ENCODE results near the gene LAMA2. TPM values are rescaled to one million over a fixed set of nuclear protein-coding genes. Genes with fewer than 3 reads are reported as not detected.

LAMA2 gene
- total RNA-seq (2014; rRNA removed; shearing (Covaris generic)) (4.4 and 6.4 TPM in 2 replicates), polyA plus RNA-seq (2016; fragmentation: Nextera tagmentation; extraction: Ambion mirVana) (0.61 and 0.91 TPM in 2 replicates)
- long read RNA-seq = 0 reads

DNA sequence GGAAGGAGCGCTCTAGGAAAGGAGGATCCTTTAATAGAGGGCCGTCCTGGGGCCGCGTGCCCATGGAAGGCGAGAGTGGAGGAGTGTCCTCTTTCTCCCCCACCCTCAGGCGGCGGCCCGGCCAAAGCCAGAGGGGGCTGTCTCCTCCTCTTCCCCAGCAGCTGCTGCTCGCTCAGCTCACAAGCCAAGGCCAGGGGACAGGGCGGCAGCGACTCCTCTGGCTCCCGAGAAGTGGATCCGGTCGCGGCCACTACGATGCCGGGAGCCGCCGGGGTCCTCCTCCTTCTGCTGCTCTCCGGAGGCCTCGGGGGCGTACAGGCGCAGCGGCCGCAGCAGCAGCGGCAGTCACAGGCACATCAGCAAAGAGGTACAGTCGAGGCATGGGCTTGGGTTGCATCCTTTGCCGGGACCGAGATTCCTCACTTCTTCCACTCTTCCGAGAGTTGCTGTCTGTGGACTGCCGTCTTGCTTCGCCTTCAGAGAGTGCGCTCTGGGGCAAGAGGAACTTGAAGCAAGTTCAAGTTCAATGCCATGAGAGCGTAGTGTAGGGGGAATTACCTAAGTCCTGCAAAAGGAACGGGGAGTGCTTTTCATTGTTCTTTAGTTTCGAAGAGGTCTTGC, at the start of gene LAMA2:
TSS of gene LAMA2 (plus strand) at position 148 of the 621 bp plus-strand sequence. CDS start at position 256, 108 bp downstream.
- peak within 1 kb of the TSS; percentile 79 for H3K4me2 ChIP-seq
- H3K4me3 ChIP-seq = peak within 1 kb of the TSS; percentile 59

GRCh38 chr6:128836761-128837160, 46.2 kb upstream of the LAMA2 start:
- Histone ChIP-seq H3K79me2 (replicated peaks; ENCODE audit: insufficient read depth) (no peaks in the 10 kb centered on the region), H3K4me1 (ENCODE audit: insufficient read depth) (no peaks in the 10 kb centered on the region), H3K36me3 (ENCODE audit: insufficient read depth) (no peaks in the 10 kb centered on the region), H3K27me3 (ENCODE audit: insufficient read depth) (no peaks in the 10 kb centered on the region), H3F3A (replicated peaks; ENCODE audit: low read depth) (no peaks in the 10 kb centered on the region), H4K20me1 (replicated peaks; ENCODE audit: insufficient read depth) (no peaks in the 10 kb centered on the region), H3K4me3 (no peak overlapping the region), H2AFZ (peak overlapping the region; percentile 80; the same call in 1 of the 2 replicates), H3K4me2 (no peak overlapping the region), H3K9me2 (ENCODE audit: insufficient read depth) (no peaks in the 10 kb centered on the region), H3K27ac (ENCODE audit: low read depth) (no peak overlapping the region)
- Mint-ChIP-seq H3K9me3 (peaks cover 10% of the 10 kb centered on the region; the same call in 2 of the 3 replicates), H3K36me3 (ENCODE audit: low read depth) (no peaks in the 10 kb centered on the region), H3K27ac (no peak overlapping the region), H3K4me3 (no peak overlapping the region), H3K4me1 (no peaks in the 10 kb centered on the region), H3K27me3 (ENCODE audit: insufficient read depth, low read depth, poor library complexity) (no peaks in the 10 kb centered on the region)
- ATAC-seq (no peak), DNase-seq (ENCODE audit: low spot score) (no peak)
- TF ChIP-seq STAT1 (IDR thresholded peaks at IDR 0.05; ENCODE audit: unreplicated experiment) (no peak), ZNF114 (CRISPR knock-in tag; IDR thresholded peaks at IDR 0.05) (no peak), EZH2 (IDR thresholded peaks at IDR 0.05; ENCODE audit: low read depth, unreplicated experiment) (no peak), CREB1 (CRISPR knock-in tag; IDR thresholded peaks at IDR 0.05; ENCODE audit: low read depth) (no peak), ETS1 (IDR thresholded peaks at IDR 0.05) (no peak), EZH2phosphoT487 (IDR thresholded peaks at IDR 0.05; ENCODE audit: unreplicated experiment) (no peak), JUNB (IDR thresholded peaks at IDR 0.05; ENCODE audit: unreplicated experiment) (no peak), NANOG (IDR thresholded peaks at IDR 0.05; ENCODE audit: borderline replicate concordance) (no peak), REST (IDR thresholded peaks at IDR 0.05; ENCODE audit: unreplicated experiment) (no peak), ZNF331 (CRISPR knock-in tag; IDR thresholded peaks at IDR 0.05; ENCODE audit: low read depth) (no peak)
- TF ChIP-seq, protein P1, sequence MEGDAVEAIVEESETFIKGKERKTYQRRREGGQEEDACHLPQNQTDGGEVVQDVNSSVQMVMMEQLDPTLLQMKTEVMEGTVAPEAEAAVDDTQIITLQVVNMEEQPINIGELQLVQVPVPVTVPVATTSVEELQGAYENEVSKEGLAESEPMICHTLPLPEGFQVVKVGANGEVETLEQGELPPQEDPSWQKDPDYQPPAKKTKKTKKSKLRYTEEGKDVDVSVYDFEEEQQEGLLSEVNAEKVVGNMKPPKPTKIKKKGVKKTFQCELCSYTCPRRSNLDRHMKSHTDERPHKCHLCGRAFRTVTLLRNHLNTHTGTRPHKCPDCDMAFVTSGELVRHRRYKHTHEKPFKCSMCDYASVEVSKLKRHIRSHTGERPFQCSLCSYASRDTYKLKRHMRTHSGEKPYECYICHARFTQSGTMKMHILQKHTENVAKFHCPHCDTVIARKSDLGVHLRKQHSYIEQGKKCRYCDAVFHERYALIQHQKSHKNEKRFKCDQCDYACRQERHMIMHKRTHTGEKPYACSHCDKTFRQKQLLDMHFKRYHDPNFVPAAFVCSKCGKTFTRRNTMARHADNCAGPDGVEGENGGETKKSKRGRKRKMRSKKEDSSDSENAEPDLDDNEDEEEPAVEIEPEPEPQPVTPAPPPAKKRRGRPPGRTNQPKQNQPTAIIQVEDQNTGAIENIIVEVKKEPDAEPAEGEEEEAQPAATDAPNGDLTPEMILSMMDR (conservative IDR thresholded peaks at IDR 0.05; ENCODE audit: low read depth in 2 of 2) = no peak

More for the DNA sequence above, at the start of gene LAMA2:
- DNase-seq (ENCODE audit: low spot score) (peak; percentile 85), ATAC-seq (peak; percentile 98)
- no peak within 1 kb of the TSS for H3K27ac ChIP-seq (ENCODE audit: low read depth)
- peaks cover 7% of the 10 kb centered on the region for H3K27me3 Mint-ChIP-seq (ENCODE audit: insufficient read depth, low read depth, poor library complexity)
- H3K4me3 Mint-ChIP-seq = peak within 1 kb of the TSS; percentile 78
- no peaks in the 10 kb centered on the region for H3K36me3 Mint-ChIP-seq (ENCODE audit: low read depth)
- H3K9me3 Mint-ChIP-seq = no peaks in the 10 kb centered on the region
- H3K9me2 ChIP-seq (ENCODE audit: insufficient read depth) = no peaks in the 10 kb centered on the region
- no peak within 1 kb of the TSS for H3K27ac Mint-ChIP-seq
- H3K4me1 ChIP-seq (ENCODE audit: insufficient read depth) = peaks cover 11% of the 10 kb centered on the region
- H4K20me1 ChIP-seq (replicated peaks; ENCODE audit: insufficient read depth) = no peaks in the 10 kb centered on the region
- no peak for TF ChIP-seq EZH2phosphoT487 (IDR thresholded peaks at IDR 0.05; ENCODE audit: unreplicated experiment)
- TF ChIP-seq, protein P1 (conservative IDR thresholded peaks at IDR 0.05; ENCODE audit: low read depth in 2 of 2) = peak in 1 of 2 experiments; percentile 33; a peak in 1 of 4 replicates
- TF ChIP-seq CREB1 (CRISPR knock-in tag; IDR thresholded peaks at IDR 0.05; ENCODE audit: low read depth) = peak; percentile 18; the same call in 1 of the 2 replicates
- TF ChIP-seq EZH2 (IDR thresholded peaks at IDR 0.05; ENCODE audit: low read depth, unreplicated experiment) = no peak
- H3K4me1 Mint-ChIP-seq = peaks cover 12% of the 10 kb centered on the region
- no peaks in the 10 kb centered on the region for H3K79me2 ChIP-seq (replicated peaks; ENCODE audit: insufficient read depth)
- H3K27me3 ChIP-seq (ENCODE audit: insufficient read depth) = no peaks in the 10 kb centered on the region
- H3F3A ChIP-seq (replicated peaks; ENCODE audit: low read depth) = no peaks in the 10 kb centered on the region
- H2AFZ ChIP-seq = peak within 1 kb of the TSS; percentile 80
- no peaks in the 10 kb centered on the region for H3K36me3 ChIP-seq (ENCODE audit: insufficient read depth)
